SHP77 treated with DMSO at 0.1 percent for 48 hours (cell line): ENCODE results near the gene TUBG1.
"Not testable (repeated sequence)": the region's sequence is repeated elsewhere in the genome, so short reads cannot be mapped to it uniquely, and the experiment has no call there.

Source experiments
- DNase-seq: peaks from one replicate; lab custom pipeline; 2025; lab: John Stamatoyannopoulos, UW

Gene TUBG1

GRCh38 chr17:42579794-42580551 lies 29.5 kb upstream of the TUBG1 start:
- DNase-seq = no peak

DNA sequence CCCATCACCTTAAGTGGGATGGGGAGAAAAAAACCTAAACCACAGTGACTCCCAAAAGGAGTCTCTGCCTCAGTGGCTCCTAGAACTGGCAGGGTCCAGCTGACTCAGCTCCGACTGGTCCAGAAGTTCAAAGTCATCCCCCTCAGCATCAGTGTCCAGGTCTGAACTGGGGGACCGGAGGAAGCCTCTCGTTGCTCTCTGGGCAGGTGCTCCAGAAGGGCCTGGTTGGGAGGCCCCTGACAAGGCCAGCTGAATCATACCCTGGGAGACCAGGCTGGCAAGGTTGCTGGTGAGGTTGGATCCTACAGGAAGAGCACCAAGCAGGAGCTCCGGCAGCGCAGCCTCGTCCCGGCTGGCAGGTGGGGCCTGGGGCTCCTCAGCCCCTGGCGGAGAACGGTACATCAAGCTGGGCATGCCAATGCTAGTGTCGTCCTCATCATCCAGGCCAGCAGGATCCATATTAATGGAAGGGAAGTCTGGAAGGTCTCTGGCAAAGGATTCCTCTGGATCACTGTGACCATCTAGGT lies 27.7 kb upstream of the TUBG1 start:
- DNase-seq = no peak

- DNase-seq = no peak
Measured at GRCh38 chr17:42584880-42585279, 24.6 kb upstream of the TUBG1 start.

DNA sequence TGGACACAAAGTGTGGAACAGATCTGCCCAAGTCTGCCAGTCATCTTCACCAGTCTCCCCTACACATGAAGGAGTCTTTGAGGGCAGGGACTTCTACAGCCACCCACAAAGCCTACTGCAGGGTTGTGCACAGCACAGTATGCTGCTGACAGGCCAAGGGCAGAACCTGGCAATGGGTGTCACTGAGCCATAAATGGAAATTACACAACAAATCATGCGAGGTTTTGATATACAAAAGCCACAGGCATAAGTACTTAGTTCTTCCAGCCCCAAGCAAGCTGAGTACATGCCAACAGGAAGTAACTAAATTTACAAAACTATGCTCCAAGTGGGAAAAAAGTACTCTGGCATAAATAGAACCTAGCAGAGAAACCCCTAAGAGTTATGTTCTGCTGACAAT lies 24.1 kb upstream of the TUBG1 start:
- DNase-seq = no peak

- no peak for DNase-seq
Measured at GRCh38 chr17:42586514-42587230, 22.8 kb upstream of the TUBG1 start.

GRCh38 chr17:42590886-42591285 lies 18.6 kb upstream of the TUBG1 start:
- DNase-seq = no peak

DNA sequence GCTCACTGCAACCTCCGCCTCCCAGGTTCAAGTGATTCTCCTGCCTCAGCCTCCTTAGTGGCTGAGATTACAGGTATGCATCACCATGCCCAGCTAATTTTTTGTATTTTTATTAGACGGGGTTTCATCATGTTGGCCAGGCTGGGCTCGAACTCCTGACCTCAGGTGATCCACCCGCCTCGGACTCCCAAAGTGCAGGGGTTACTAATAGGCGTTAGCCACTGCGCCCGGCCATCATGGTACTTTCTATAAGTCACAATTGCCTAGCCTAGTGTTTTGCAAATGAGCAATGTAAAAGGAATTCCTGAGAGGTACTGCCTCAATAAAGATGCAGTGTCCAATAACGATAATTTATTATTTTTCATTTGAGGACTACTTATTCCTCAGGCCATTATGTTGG lies 18.1 kb upstream of the TUBG1 start:
- DNase-seq = no peak

DNA sequence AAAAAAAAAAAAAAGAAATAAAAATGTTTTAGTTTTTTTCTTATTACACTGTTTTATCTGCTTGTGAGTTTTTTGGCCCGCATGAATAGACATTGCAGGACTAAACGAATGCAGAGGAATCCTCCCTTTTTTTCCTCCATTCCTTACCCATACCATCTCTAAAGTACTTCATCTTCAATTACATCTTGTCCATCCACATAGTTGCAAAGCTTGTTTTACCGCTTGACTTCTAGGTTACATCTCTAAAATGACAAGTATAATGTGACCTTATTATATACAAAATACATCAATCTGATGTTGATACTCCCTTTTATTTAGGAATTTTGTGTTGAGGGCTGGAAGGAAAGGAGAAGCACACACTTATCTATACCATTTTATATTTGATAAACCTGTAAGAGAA lies 13.1 kb upstream of the TUBG1 start:
- no peak for DNase-seq

- DNase-seq = no peak
Measured at GRCh38 chr17:42598905-42599304, 10.6 kb upstream of the TUBG1 start.

DNA sequence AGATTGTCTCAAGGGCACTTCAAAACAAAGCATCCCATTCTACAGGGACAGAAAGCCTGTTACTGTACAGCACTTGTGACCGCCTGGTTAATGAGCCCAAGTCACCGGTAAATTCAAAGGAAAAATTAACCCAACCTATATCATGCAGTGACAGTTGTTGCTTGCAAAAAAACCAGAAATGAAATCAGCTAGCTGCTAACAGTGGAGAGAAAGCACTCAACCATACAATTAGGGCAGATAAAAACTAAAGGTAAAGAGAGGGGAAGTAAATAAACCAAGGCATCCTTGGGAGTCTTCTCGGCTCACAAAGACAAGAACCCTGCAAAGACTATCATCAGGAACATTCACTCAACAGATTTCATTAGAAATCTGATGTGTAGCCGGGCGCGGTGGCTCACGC lies 6.2 kb upstream of the TUBG1 start:
- DNase-seq = no peak

DNA sequence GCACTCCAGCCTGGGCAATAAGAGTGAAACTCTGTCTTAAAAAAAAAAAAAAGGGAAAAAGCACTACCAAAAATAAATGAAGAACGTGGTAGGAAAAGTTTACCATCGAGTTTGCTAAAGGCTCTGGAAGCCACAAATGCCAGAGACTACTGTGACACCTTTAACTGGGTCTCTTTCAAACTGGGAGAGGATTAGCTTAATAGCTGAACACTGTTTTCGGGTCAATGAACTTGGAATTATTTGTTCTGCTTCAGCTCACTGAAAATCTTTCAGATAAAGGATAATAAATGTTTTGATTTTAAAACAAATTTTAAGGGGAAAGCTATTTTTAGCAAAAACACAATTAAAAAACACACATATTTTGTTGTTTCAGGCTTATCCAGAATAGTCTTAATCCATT lies 1.7 kb upstream of the TUBG1 start:
- DNase-seq = no peak

DNA sequence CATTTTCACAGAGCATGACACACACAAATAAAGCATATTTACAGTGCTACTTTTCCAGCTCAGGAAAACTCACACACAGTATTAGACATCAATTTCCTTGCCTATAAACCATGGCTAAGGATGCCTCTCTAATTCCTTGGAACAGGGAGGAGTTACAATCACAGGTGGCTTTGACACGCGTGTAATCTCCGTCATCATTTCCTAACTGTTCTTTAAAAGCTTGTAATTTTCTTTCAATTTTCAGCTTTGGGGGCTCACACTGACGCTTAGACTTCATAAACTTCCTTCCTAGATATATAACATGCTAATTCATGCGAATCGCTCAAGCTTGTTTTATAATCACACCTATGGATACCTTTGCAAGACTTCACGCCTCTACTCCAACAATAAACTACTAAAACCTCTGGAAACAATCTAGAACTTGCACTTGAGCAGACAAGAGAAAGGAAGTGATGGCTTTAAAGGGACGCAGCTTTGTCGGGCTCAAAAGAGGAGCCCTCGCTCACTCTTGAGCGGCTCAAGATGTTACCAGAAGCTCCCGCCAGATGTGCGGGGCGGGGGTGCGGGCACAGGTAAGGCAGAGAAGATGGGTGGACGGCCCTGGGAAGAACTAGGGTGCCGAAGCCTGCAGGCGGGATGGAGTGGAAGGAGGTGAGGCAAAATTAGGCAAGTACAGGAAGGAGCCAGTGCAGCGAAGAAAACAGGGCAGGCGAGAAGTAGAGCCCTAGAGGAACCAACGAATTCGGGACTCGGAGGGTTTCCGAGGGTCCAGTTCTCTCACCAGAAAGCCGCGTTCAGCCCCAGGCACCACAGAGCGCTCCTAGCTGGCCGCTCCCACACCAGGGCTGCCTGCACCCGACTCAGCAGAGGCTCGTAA lies 940 bp upstream of the TUBG1 start:
- DNase-seq = no peak

GRCh38 chr17:42609814-42610801 lies 625 bp downstream of the TUBG1 start:
- not testable (repeated sequence) for DNase-seq

DNA sequence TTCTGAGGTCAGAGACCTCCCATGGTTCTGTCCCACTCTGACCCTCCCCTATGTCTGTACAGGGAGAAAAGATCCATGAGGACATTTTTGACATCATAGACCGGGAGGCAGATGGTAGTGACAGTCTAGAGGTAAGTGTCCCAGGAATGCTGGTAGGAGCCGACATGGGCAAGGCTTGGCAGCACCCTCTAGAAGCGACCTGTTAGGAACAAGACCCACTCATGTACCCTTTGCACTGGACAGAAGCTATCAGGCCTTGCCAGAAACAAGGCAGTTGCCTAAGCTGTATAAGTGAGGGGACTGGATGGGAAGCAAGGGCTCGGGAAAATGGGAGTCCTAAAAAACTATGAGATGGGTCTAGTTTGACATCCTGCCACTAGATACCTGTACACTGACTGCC lies 2.5 kb downstream of the TUBG1 start:
- no peak for DNase-seq

DNA sequence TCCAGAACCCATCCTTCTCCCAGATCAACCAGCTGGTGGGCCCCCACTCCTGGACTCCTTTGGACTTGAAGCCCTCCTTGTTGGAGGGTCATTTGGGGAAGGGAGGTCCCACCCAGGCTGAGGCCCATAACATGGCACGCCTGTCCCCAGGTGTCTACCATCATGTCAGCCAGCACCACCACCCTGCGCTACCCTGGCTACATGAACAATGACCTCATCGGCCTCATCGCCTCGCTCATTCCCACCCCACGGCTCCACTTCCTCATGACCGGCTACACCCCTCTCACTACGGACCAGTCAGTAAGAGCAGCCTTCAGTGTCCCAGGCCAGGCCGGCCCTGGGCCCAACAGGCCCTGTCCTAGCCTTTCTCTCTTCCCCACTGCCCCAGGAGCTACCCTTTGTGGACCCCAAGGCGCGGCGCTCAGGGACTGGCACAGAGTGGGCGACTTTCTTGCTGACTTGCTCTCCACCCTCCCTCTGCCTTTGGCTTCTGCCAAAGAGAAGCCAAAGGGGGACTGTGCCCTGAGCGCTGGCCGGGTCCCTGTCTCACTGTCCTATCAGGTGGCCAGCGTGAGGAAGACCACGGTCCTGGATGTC lies 4.3 kb downstream of the TUBG1 start:
- DNase-seq = no peak

- DNase-seq = no peak
Measured at GRCh38 chr17:42617956-42618431, 8.5 kb downstream of the TUBG1 start.

DNA sequence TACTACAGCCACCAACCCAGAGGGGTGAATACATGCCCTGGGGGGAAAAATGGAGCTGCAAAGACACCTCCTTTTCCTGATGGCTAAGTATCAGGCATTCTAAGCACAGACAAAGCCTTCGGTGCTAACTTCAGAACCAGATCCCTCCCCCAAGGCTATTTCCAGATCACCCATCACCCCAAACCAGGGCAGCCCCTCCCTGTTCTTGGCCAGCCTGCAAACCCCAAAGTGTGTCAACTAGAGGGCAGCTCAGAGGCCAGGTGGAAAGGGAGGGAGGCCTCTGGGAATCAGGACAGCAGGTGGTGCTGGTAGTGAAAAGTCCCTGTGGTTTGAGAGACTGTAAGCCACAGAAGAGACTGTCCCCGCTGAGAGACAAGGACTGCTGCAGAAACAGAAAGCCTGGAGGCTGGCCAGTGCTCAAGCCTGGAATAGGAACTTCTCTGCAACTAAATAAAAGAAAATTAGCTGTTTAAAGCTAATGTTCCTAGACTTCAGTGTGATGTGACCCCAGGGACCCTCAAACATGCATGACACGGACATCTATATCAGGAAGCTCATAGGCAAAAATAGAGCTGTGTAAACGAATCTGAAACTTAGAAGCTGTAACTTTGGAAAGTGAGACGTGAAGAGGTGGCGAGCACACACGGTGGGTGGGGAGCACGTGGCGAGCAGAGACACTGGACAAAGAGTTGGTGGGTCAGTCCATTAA lies 9.1 kb downstream of the TUBG1 start:
- peak; percentile 70 for DNase-seq

- DNase-seq = not testable (repeated sequence)
Measured at GRCh38 chr17:42621987-42622386, 12.5 kb downstream of the TUBG1 start.

DNA sequence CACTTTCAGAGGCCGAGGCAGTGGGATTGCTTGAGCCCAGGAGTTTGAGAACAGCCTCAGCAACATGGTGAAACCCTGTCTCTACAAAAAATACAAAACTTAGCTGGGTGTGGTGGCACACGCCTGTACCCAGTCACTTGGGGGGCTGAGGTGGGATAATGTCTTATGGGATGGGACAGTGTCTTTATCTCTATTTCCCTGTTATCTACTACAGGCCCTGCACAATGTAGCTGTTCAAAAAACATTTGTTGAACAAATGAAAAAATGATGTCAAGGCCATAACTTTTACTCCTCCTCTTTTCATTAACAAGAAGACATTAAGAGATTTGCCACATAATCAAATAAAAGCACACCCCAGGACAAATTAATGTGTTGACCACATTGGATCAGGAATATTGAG lies 13.8 kb downstream of the TUBG1 start:
- DNase-seq = no peak
